ENCODE data around the gene DLG2. TPM values are rescaled to one million over a fixed set of nuclear protein-coding genes. Genes with fewer than 3 reads are reported as not detected.

The DLG2 gene
- total and polyA plus RNA-seq, 2 of the 4 experiments (the other 2 are of a cell fraction), result 0.31 to 0.36 TPM

DNA sequence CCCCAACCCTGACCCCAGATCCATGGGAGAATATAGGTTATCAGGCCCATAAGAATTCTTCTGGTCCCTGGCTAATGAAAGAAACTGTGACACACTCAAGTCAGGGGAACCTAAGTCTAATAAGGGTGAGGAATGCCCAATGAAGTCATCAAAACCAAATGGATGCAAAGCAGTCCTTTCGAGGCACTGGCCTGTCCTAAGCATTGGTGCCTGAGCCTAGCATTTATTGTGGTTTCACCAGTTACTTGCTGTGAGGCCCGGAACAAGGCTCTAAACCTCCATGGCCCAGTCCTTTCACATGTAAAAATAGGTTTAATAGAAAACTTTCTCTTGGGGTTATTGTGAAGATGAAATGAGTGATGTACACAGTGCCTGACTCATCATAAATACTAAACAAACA, 712.6 kb downstream of the DLG2 start:
- Histone ChIP-seq H4K20me1 (ENCODE audit: insufficient read depth, low read length) (no peaks in the 10 kb centered on the region), H2BK15ac (ENCODE audit: low read depth, low read length) (no peak overlapping the region), H3K23ac (ENCODE audit: low read depth, low read length) (no peak overlapping the region), H3K56ac (ENCODE audit: extremely low read depth, insufficient read depth, low read length) (no peak overlapping the region), H3K9ac (ENCODE audit: low read depth, low read length) (no peak overlapping the region), H3K4ac (ENCODE audit: low read depth, low read length) (no peak overlapping the region), H3K14ac (replicated peaks; ENCODE audit: low read depth, low read length) (no peak overlapping the region), H3K18ac (ENCODE audit: low read depth, low read length) (no peak overlapping the region), H3K4me1 (ENCODE audit: control insufficient read depth, insufficient read depth, low read length) (no peaks in the 10 kb centered on the region), H4K91ac (ENCODE audit: insufficient read depth, low read depth, low read length) (no peak overlapping the region), H2AFZ (replicated peaks; ENCODE audit: low read length, poor library complexity) (no peak overlapping the region), H3K9me1 (ENCODE audit: insufficient read depth, low read length) (no peaks in the 10 kb centered on the region), H2BK20ac (ENCODE audit: low read depth, low read length) (no peak overlapping the region), H2AK5ac (ENCODE audit: low read depth, low read length) (no peak overlapping the region), H3K9me3 (ENCODE audit: control insufficient read depth, insufficient read depth, low read length) (no peaks in the 10 kb centered on the region), H3K79me1 (ENCODE audit: low read depth in 1 of 2, low read length in 2 of 2) (no peaks in the 10 kb centered on the region), H3K27ac (ENCODE audit: insufficient read depth, low read length) (no peak overlapping the region), H4K8ac (ENCODE audit: low read depth in 2 of 2, low read length in 2 of 2) (no peak overlapping the region), H4K5ac (ENCODE audit: low read depth, low read length) (no peak overlapping the region), H3K36me3 (ENCODE audit: control insufficient read depth, insufficient read depth, low read length) (no peaks in the 10 kb centered on the region), H3K27me3 (ENCODE audit: control insufficient read depth, insufficient read depth, low read length) (no peaks in the 10 kb centered on the region), H3K4me3 (ENCODE audit: insufficient read depth, low read depth, low read length) (no peak overlapping the region), H2BK5ac (ENCODE audit: low read depth, low read length, poor library complexity, severe bottlenecking) (no peak overlapping the region), H3K4me2 (ENCODE audit: low read depth, low read length) (no peak overlapping the region), H2AK9ac (replicated peaks; ENCODE audit: low read depth, low read length, poor library complexity) (no peak overlapping the region), H2BK120ac (ENCODE audit: low read depth, low read length) (no peak overlapping the region)
- in situ Hi-C loops (cut with MboI; ENCODE audit: low sequenced_read_pairs) (no loop called here), intact Hi-C loops (cut with micrococcal nuclease) (no loop called here), dilution Hi-C loops (cut with HindIII; ENCODE audit: low sequenced_read_pairs, unreplicated experiment) (no loop called here)
- no CpG with 5 or more reads among the region's 2 CpGs for WGBS, 2 experiments (ENCODE audit: extremely low coverage in 2 of 2, insufficient read length in 1 of 2)
- no TSS peak for BruUV-seq (replicated peaks)
- POLR2A ChIA-PET (ENCODE audit: unreplicated experiment), result no interaction called here
- ATAC-seq (ENCODE audit: low read depth) (no peak), DNase-seq (no peak)
- CTCF ChIA-PET, result no interaction called here
- TF ChIP-seq SMC3 (IDR thresholded peaks at IDR 0.05; ENCODE audit: low read depth, low read length), result no peak
- no peak for TF ChIP-seq CHD1 (IDR thresholded peaks at IDR 0.05; ENCODE audit: low read depth, low read length)
- no peak for TF ChIP-seq MAZ (IDR thresholded peaks at IDR 0.05; ENCODE audit: borderline replicate concordance, low read depth, low read length)
- TF ChIP-seq, protein P1, sequence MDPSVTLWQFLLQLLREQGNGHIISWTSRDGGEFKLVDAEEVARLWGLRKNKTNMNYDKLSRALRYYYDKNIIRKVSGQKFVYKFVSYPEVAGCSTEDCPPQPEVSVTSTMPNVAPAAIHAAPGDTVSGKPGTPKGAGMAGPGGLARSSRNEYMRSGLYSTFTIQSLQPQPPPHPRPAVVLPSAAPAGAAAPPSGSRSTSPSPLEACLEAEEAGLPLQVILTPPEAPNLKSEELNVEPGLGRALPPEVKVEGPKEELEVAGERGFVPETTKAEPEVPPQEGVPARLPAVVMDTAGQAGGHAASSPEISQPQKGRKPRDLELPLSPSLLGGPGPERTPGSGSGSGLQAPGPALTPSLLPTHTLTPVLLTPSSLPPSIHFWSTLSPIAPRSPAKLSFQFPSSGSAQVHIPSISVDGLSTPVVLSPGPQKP (IDR thresholded peaks at IDR 0.05; ENCODE audit: borderline replicate concordance, low read depth, low read length), result no peak
- TF ChIP-seq, protein P2, sequence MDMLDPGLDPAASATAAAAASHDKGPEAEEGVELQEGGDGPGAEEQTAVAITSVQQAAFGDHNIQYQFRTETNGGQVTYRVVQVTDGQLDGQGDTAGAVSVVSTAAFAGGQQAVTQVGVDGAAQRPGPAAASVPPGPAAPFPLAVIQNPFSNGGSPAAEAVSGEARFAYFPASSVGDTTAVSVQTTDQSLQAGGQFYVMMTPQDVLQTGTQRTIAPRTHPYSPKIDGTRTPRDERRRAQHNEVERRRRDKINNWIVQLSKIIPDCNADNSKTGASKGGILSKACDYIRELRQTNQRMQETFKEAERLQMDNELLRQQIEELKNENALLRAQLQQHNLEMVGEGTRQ (IDR thresholded peaks at IDR 0.05; ENCODE audit: low read depth, low read length), result no peak
- TF ChIP-seq POLR2A (IDR thresholded peaks at IDR 0.05; ENCODE audit: low read depth, low read length), result no peak
- no peak for TF ChIP-seq RFX5 (IDR thresholded peaks at IDR 0.05; ENCODE audit: low read depth, low read length)
- TF ChIP-seq NFE2L2 (IDR thresholded peaks at IDR 0.05; ENCODE audit: low read depth, low read length), result no peak
- no peak for TF ChIP-seq MAFK (IDR thresholded peaks at IDR 0.05; ENCODE audit: low read depth, low read length)
- no peak for TF ChIP-seq RCOR1 (IDR thresholded peaks at IDR 0.05; ENCODE audit: insufficient replicate concordance, low read length)
- no peak for TF ChIP-seq CEBPB (IDR thresholded peaks at IDR 0.05; ENCODE audit: low read depth, low read length)
- TF ChIP-seq BHLHE40 (IDR thresholded peaks at IDR 0.05; ENCODE audit: low read depth, low read length), result no peak
- TF ChIP-seq MXI1 (IDR thresholded peaks at IDR 0.05; ENCODE audit: borderline replicate concordance, low read depth, low read length), result no peak
- no peak for TF ChIP-seq RAD21 (IDR thresholded peaks at IDR 0.05; ENCODE audit: low read length)
- TF ChIP-seq, protein P3, sequence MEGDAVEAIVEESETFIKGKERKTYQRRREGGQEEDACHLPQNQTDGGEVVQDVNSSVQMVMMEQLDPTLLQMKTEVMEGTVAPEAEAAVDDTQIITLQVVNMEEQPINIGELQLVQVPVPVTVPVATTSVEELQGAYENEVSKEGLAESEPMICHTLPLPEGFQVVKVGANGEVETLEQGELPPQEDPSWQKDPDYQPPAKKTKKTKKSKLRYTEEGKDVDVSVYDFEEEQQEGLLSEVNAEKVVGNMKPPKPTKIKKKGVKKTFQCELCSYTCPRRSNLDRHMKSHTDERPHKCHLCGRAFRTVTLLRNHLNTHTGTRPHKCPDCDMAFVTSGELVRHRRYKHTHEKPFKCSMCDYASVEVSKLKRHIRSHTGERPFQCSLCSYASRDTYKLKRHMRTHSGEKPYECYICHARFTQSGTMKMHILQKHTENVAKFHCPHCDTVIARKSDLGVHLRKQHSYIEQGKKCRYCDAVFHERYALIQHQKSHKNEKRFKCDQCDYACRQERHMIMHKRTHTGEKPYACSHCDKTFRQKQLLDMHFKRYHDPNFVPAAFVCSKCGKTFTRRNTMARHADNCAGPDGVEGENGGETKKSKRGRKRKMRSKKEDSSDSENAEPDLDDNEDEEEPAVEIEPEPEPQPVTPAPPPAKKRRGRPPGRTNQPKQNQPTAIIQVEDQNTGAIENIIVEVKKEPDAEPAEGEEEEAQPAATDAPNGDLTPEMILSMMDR (conservative IDR thresholded peaks at IDR 0.05; ENCODE audit: low read depth, low read length), result no peak
- TF ChIP-seq FOS (IDR thresholded peaks at IDR 0.05; ENCODE audit: low read depth, low read length), result no peak

Data from IMR-90 (cell line).